GM18498 (cell line): ENCODE data around the gene CSN1S1.

Experiments used
- ATAC-seq: cut with Tn5 transposase; IDR thresholded peaks from one replicate; pipeline ENCODE4 v1.9.1; 2021; ENCODE audit warnings: mild to moderate bottlenecking, moderate library complexity; ENCODE audit not compliant: unreplicated experiment

Gene CSN1S1

DNA sequence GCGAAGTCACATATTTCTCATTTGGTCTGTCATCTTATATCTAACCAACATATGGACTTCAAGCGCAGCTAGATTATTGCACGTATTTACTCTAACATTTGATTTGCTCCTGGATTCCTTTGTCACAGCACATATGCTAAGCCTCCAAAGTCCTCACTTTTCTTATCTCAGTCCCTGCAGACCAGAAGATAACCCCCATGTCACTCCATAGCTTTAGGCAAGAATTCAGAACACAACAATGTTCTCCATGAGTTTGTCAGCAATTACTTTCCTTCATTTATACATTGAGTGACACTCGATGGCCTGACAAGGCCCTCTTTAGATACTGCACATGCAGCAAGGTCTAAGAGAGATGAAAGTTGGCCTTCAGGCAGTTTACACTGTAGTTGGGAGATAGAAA lies 60.1 kb downstream of the CSN1S1 start:
- ATAC-seq, result no peak

DNA sequence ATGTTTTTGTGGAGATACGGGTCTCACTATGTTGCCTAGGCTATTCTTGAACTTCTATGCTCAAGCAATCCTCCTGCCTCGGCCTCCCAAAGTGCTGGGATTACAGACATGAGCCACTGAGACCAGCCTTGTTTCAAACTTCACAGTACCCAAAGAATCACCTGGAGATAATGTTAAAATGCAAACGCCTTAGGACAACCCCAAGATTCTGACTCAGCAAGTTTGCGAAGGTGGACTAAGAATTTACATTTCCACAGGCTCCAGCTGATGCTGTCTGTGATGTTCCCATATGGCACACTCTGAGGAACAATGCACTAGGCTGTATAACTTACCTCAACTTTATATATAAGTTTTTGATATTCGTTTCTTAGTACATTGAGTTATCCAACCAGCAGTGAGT lies 63.9 kb downstream of the CSN1S1 start:
- no peak for ATAC-seq

DNA sequence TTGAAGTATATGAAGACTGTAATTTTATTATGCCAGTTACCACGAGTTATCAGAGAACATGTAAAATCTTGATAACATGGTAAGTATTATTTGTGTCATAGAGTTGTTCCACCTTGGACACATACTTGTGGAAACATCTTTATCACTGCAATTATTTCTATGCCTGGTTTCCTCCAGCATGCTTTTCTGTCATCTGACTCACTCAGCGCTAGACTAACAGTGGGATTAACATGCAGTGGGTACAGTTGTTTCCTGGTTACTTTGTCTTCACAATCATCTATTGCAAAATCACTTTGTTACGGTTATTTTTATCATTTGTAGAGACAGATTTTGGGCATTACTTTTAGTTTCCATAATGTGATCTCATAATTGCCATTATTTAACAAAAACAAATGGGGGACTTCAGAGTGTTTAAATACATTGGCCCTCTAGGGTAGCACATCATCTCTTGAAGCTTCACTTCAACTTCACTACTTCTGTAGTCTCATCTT lies 64.7 kb downstream of the CSN1S1 start, which contains the start of gene STATH:
Gene STATH, plus strand, starts transcription at position 441 of the 491 bp plus-strand sequence. CDS start 2,472 bp downstream, outside the sequence.
- ATAC-seq, result no peak
